ENCODE data around the gene OR4C12.

GRCh38 chr11:49995565-49995964, 13.2 kb upstream of the OR4C12 start:
- TF ChIP-seq, protein P1, sequence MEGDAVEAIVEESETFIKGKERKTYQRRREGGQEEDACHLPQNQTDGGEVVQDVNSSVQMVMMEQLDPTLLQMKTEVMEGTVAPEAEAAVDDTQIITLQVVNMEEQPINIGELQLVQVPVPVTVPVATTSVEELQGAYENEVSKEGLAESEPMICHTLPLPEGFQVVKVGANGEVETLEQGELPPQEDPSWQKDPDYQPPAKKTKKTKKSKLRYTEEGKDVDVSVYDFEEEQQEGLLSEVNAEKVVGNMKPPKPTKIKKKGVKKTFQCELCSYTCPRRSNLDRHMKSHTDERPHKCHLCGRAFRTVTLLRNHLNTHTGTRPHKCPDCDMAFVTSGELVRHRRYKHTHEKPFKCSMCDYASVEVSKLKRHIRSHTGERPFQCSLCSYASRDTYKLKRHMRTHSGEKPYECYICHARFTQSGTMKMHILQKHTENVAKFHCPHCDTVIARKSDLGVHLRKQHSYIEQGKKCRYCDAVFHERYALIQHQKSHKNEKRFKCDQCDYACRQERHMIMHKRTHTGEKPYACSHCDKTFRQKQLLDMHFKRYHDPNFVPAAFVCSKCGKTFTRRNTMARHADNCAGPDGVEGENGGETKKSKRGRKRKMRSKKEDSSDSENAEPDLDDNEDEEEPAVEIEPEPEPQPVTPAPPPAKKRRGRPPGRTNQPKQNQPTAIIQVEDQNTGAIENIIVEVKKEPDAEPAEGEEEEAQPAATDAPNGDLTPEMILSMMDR (IDR thresholded peaks at IDR 0.05; ENCODE audit: control extremely low read depth in 1 of 3, insufficient read depth in 1 of 3, low read depth in 1 of 3, low read length in 3 of 3) = peak; percentile 13 to 56 (median 26); a peak in 3 of 4 replicates
- TF ChIP-seq SP4 (IDR thresholded peaks at IDR 0.05; ENCODE audit: low read length) = no peak
- TF ChIP-seq EZH2 (IDR thresholded peaks at IDR 0.05; ENCODE audit: low read depth, low read length, severe bottlenecking) = no peak
- TF ChIP-seq POLR2A (IDR thresholded peaks at IDR 0.05; ENCODE audit: control extremely low read depth in 1 of 2, low read depth in 2 of 2, low read length in 2 of 2) = no peak
- no peak for TF ChIP-seq MAX (IDR thresholded peaks at IDR 0.05)
- peak; percentile 69 to 71 for TF ChIP-seq RAD21 (IDR thresholded peaks at IDR 0.05 in 1 of 2, conservative IDR thresholded peaks at IDR 0.05 in 1 of 2; ENCODE audit: low read depth in 2 of 2, low read length in 2 of 2)
- TF ChIP-seq KDM1A (IDR thresholded peaks at IDR 0.05; ENCODE audit: borderline replicate concordance, low read length) = no peak
